Measurements from ENCODE around the gene CASP9.

The CASP9 gene

GRCh38 chr1:15540186-15540585 is 16.2 kb upstream of the CASP9 start:
- no peak overlapping the region for H3K27ac ChIP-seq
- no peaks in the 10 kb centered on the region for H3K4me1 ChIP-seq (ENCODE audit: control insufficient read depth in 1 of 2, insufficient read depth in 1 of 2, low read depth in 1 of 2, low read length in 1 of 2)
- TF ChIP-seq CTCF (IDR thresholded peaks at IDR 0.05), result no peak
- no peak overlapping the region for H3K4me3 ChIP-seq (ENCODE audit: low read depth in 1 of 2, low read length in 1 of 2)
- peaks cover 79% of the 10 kb centered on the region for H3K36me3 ChIP-seq
- H3K27me3 ChIP-seq, result no peaks in the 10 kb centered on the region
- no peaks in the 10 kb centered on the region for H3K9me3 ChIP-seq

GRCh38 chr1:15538771-15539170 is 14.8 kb upstream of the CASP9 start:
- Histone ChIP-seq H3K27me3 (no peaks in the 10 kb centered on the region), H3K36me3 (peaks cover 82% of the 10 kb centered on the region), H3K27ac (no peak overlapping the region), H3K9me3 (no peaks in the 10 kb centered on the region), H3K4me1 (ENCODE audit: control insufficient read depth in 1 of 2, insufficient read depth in 1 of 2, low read depth in 1 of 2, low read length in 1 of 2) (no peaks in the 10 kb centered on the region), H3K4me3 (ENCODE audit: low read depth in 1 of 2, low read length in 1 of 2) (no peak overlapping the region)
- TF ChIP-seq CTCF (IDR thresholded peaks at IDR 0.05), result no peak

GRCh38 chr1:15531682-15532081 is 7.7 kb upstream of the CASP9 start:
- Histone ChIP-seq H3K27me3 (no peaks in the 10 kb centered on the region), H3K4me3 (ENCODE audit: low read depth in 1 of 2, low read length in 1 of 2) (no peak overlapping the region), H3K4me1 (ENCODE audit: control insufficient read depth in 1 of 2, insufficient read depth in 1 of 2, low read depth in 1 of 2, low read length in 1 of 2) (peaks cover 8 to 10% of the 10 kb centered on the region in 2 experiments), H3K27ac (no peak overlapping the region), H3K36me3 (peaks cover 23% of the 10 kb centered on the region), H3K9me3 (no peaks in the 10 kb centered on the region)
- no peak for TF ChIP-seq CTCF (IDR thresholded peaks at IDR 0.05)

- no peak overlapping the region for H3K4me3 ChIP-seq (ENCODE audit: low read depth in 1 of 2, low read length in 1 of 2)
- no peak for TF ChIP-seq CTCF (IDR thresholded peaks at IDR 0.05)
- H3K27ac ChIP-seq, result no peak overlapping the region
- peaks cover 13 to 15% of the 10 kb centered on the region in 2 experiments for H3K4me1 ChIP-seq (ENCODE audit: control insufficient read depth in 1 of 2, insufficient read depth in 1 of 2, low read depth in 1 of 2, low read length in 1 of 2)
- peaks cover 18% of the 10 kb centered on the region for H3K36me3 ChIP-seq
- no peaks in the 10 kb centered on the region for H3K27me3 ChIP-seq
- no peaks in the 10 kb centered on the region for H3K9me3 ChIP-seq
Observed at GRCh38 chr1:15531003-15531402, 7.0 kb upstream of the CASP9 start.

- H3K4me3 ChIP-seq (ENCODE audit: low read depth in 1 of 2, low read length in 1 of 2), result peak within 1 kb of the TSS; percentile 81 to 88
- H3K4me1 ChIP-seq (ENCODE audit: control insufficient read depth in 1 of 2, insufficient read depth in 1 of 2, low read depth in 1 of 2, low read length in 1 of 2), result peaks cover 34 to 39% of the 10 kb centered on the region in 2 experiments
- no peaks in the 10 kb centered on the region for H3K27me3 ChIP-seq
- H3K36me3 ChIP-seq, result no peaks in the 10 kb centered on the region
- peak; percentile 61 for TF ChIP-seq CTCF (IDR thresholded peaks at IDR 0.05)
- H3K9me3 ChIP-seq, result no peaks in the 10 kb centered on the region
- H3K27ac ChIP-seq, result peak within 1 kb of the TSS; percentile 99
Observed at GRCh38 chr1:15526490-15527339, 2.7 kb upstream of the CASP9 start, which contains the start of gene DNAJC16. TSS of gene DNAJC16 (plus strand) at chr1:15526848. CDS start at chr1:15529106, 2,258 bp downstream.
